WERI-Rb-1 (cell line): Measurements from ENCODE around the gene TXNDC8.

Experiments used
- DNase-seq: peaks from one replicate; pipeline ENCODE4 v3.0.0-alpha.2; 2020
- H3K27ac ChIP-seq: fragments of 250-450 bp; sonication (Bioruptor Pico); 2 replicates; pipeline ENCODE4 v1.5.1; 2020; ENCODE audit warnings: mild to moderate bottlenecking, moderate library complexity
- H3K27me3 ChIP-seq: fragments of 250-450 bp; sonication (Bioruptor Pico); 2 replicates; pipeline ENCODE4 v1.5.1; 2021; ENCODE audit warnings: mild to moderate bottlenecking, low read depth, moderate library complexity; ENCODE audit not compliant: insufficient read depth, severe bottlenecking
- H3K36me3 ChIP-seq: fragments of 250-450 bp; sonication (Bioruptor Pico); 2 replicates; pipeline ENCODE4 v1.5.1; 2020; ENCODE audit warnings: mild to moderate bottlenecking, moderate library complexity
- H3K4me3 ChIP-seq: 2 replicates; pipeline ENCODE4 v1.5.1; 2011; ENCODE audit warnings: low read depth, mild to moderate bottlenecking, control low read depth, low read length
- H3K9me3 ChIP-seq: fragments of 250-450 bp; sonication (Bioruptor Pico); 2 replicates; pipeline ENCODE4 v1.5.1; 2021; ENCODE audit warnings: mild to moderate bottlenecking, moderate library complexity; ENCODE audit not compliant: severe bottlenecking
- TF ChIP-seq, protein P1 (sequence below): IDR thresholded peaks from 2 replicates; pipeline ENCODE4 v1.5.1; 2011; ENCODE audit warnings: low read depth, mild to moderate bottlenecking, control low read depth, inconsistent platforms, low read length

The TXNDC8 gene

DNA sequence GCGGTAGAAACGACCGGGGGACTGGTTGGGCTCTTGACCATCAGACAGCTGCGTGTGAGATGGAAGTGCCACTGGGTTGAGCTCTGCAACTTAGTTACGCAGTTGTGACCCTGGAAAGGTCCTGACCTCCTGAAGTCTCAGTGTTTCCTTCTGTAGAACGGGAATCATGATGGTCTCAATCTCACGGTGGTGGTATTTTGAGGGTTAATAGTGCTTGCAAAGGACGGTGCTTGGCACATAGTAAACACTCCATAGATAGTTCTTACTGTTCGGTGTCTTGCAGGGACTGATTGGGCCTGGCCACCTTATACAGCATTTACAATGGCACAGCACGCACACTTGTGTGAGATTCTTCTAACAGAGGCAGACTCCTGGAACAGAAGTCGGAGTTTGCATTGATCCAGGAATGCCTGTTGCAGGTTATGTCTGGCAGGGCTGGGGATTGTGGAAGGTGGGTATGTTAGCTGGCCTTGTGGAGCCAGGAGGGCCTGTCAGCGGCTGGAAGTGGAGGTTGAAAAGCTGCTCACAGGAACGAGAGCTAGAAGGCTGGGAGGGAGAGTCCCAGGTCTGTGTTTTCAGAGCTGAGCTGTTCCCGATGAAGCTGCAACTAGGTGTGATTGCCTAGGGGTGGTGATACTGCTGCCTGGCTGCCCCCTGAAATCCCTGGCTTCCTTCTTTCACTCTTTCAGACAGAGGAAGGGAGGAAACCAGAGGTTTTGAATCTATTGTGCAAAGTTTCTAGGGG lies 80.4 kb downstream of the TXNDC8 start:
- H3K27me3 ChIP-seq, result peaks cover 32% of the 10 kb centered on the region
- H3K36me3 ChIP-seq, result no peaks in the 10 kb centered on the region
- peaks cover 9% of the 10 kb centered on the region for H3K9me3 ChIP-seq
- no peak overlapping the region for H3K27ac ChIP-seq
- TF ChIP-seq, protein P1, sequence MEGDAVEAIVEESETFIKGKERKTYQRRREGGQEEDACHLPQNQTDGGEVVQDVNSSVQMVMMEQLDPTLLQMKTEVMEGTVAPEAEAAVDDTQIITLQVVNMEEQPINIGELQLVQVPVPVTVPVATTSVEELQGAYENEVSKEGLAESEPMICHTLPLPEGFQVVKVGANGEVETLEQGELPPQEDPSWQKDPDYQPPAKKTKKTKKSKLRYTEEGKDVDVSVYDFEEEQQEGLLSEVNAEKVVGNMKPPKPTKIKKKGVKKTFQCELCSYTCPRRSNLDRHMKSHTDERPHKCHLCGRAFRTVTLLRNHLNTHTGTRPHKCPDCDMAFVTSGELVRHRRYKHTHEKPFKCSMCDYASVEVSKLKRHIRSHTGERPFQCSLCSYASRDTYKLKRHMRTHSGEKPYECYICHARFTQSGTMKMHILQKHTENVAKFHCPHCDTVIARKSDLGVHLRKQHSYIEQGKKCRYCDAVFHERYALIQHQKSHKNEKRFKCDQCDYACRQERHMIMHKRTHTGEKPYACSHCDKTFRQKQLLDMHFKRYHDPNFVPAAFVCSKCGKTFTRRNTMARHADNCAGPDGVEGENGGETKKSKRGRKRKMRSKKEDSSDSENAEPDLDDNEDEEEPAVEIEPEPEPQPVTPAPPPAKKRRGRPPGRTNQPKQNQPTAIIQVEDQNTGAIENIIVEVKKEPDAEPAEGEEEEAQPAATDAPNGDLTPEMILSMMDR, result no peak
- H3K4me3 ChIP-seq, result peak overlapping the region; percentile 49
- DNase-seq, result no peak

DNA sequence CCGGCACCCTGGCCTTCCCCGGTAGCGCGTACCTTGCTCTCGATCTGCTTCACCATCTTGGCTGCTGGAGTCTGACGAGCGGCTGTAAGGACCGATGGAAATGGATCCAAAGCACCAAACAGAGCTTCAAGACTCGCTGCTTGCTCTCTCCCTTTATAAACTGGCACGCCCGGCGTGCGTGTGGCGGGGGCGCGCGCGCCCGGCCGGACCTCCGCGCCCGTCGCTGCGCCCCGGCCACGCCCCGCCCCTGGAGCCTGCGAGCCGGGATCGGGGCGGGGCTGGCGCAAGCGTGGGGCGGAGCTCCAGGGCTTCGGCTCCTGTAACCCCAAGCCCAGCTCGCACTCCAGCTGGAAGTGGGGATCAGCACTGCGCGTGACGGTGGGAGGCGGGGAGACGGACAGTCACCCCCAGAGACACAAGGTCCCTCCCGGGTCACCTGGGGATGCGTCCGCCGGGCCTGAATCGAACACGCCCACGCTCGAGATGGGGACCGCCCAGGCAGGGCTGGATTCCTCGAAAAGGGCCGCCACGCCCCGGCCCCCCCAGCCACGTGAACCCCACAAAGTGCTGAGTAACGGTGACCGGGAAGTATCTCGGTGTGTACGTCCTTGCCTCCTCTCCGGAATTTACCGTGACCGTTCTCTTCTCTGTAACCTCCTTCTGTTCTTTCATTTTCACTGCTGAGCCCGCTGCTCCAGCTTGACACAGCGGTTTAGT lies 81.1 kb downstream of the TXNDC8 start, which contains the start of gene TXN:
Gene TXN (minus strand): TSS at position 128 of the 717 bp plus-strand sequence. CDS start 72 bp downstream, at position 56.
- Histone ChIP-seq H3K27ac (peak within 1 kb of the TSS; percentile 35), H3K27me3 (peaks cover 28% of the 10 kb centered on the region), H3K4me3 (peak within 1 kb of the TSS; percentile 49), H3K9me3 (peaks cover 9% of the 10 kb centered on the region), H3K36me3 (no peaks in the 10 kb centered on the region)
- DNase-seq, result peak; percentile 73
- TF ChIP-seq, protein P1, result no peak

DNA sequence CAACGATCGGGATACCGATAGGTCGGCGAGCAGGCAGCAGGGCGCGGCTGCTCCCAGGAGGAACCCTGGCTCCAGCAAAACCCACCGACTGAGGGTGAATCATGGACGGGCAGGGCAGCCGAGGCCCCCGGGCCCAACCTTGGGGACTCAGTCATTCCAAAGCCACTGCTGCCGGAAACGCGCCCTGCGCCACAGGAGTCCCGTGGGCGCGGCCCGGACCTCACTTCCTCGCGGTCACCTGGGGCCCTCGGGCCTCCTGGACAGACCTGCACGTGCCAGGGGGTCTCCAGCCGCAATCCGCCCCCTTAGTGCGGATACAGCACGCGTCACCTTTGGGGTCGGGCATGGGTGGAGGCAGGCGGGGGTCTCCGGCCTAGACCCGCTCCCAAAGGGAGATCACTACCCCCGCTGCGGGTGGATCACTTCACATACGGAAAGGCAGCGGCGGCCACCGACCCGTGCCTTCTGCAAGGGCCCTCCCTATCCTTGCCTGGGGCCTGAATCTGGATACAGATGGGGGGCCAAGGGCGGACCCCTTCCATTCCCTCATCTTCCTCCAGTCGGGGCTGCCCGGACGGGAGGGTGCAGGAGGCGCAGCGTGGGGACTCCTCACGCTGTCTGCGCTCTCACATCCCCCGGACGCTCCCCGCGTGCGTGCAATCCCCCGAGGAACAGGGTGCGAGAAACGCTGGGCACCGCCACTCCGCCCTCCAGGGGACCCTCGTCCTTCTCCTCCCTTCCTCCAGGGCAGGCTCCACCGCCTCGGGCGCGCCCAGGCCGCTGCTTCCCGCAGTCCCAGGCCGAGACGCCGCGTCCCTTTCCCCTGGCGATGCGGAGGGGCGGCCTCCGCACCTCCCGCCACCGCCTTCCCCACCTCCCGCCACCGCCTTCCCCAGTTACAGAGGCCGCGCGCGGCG lies 81.9 kb downstream of the TXNDC8 start:
- H3K27me3 ChIP-seq, result peaks cover 22% of the 10 kb centered on the region
- peak overlapping the region; percentile 49 for H3K4me3 ChIP-seq
- H3K9me3 ChIP-seq, result peaks cover 9% of the 10 kb centered on the region
- H3K27ac ChIP-seq, result peak overlapping the region; percentile 35
- TF ChIP-seq, protein P1, result no peak
- DNase-seq, result no peak
- H3K36me3 ChIP-seq, result no peaks in the 10 kb centered on the region

DNA sequence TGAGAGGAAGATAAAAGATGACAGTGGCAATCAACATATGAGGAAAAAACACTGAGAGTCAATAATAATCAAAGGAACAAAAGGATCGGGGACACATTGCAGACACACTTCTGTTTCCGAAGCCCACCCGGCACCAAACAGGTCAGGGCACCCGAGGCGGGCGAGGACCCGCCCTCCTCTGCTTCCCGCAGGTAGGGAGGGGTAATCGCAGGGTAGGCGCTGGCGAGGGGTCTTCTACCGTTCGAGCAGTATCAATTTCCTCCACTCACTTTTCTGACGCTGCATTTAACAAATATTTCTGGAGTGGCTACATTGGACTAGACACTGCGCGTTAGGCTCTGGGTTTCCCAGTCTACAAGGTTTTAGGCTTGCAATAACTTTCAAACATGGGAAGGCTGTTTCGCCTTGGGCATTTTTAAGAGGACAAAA lies 82.6 kb downstream of the TXNDC8 start:
- no peak for DNase-seq
- Histone ChIP-seq H3K36me3 (no peaks in the 10 kb centered on the region), H3K27ac (no peak overlapping the region), H3K9me3 (peaks cover 9% of the 10 kb centered on the region), H3K4me3 (no peak overlapping the region), H3K27me3 (peaks cover 15% of the 10 kb centered on the region)
- TF ChIP-seq, protein P1, result no peak

DNA sequence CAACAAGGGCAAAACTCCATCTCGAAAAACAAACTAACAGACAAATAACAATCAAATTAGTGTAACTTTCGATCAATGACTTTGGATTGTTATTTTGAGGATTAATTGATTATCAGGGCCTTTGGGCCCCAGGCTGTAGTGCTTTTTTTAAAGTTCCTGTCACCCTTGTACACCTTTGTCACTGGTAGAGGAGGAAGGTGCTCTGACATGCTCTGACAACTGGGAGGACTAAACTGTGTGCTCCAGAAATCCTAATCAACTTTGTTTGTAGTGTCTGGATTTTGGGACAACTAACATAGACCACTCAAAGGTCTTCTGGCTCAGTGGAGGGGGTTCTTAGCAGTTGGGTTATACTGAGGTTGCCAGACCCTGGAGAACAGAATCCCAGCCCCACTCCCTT lies 83.2 kb downstream of the TXNDC8 start:
- Histone ChIP-seq H3K9me3 (peaks cover 9% of the 10 kb centered on the region), H3K4me3 (no peak overlapping the region), H3K27ac (no peak overlapping the region), H3K27me3 (peaks cover 10% of the 10 kb centered on the region), H3K36me3 (no peaks in the 10 kb centered on the region)
- DNase-seq, result no peak
- TF ChIP-seq, protein P1, result no peak
